IMR-90 (cell line): ENCODE results near the gene CILP. TPM values are rescaled to one million over a fixed set of nuclear protein-coding genes. Genes with fewer than 3 reads are reported as not detected.

Experiments
- ATAC-seq: fragments of 200-7000 bp; cut with Tn5 transposase; 2 replicates; pipeline ENCODE4 v1.9.1; 2020; ENCODE audit warnings: low read depth, mild to moderate bottlenecking, moderate library complexity
- BruUV-seq: library from RNA; stranded (reverse); fragments of 400-500 nt; replicated peaks from 2 replicates; lab custom pipeline; 2021; lab: Mats Ljungman, UMichigan
- CTCF ChIA-PET: fragments of 300-600 bp; formaldehyde crosslinking; extraction: SDS; loops from one replicate; lab custom pipeline; 2021; ENCODE audit warnings: antibody characterized with exemption; lab: Yijun Ruan, JAX
- POLR2A ChIA-PET: fragments of 300-600 bp; sonication (Branson Sonifier 250); formaldehyde crosslinking; loops from one replicate; lab custom pipeline; 2022; ENCODE audit warnings: antibody characterized with exemption; ENCODE audit not compliant: unreplicated experiment; lab: Charles Lee
- DNase-seq: peaks from one replicate; pipeline ENCODE4 v3.0.0; 2013
- H2AFZ ChIP-seq: replicated peaks from 2 replicates; pipeline ENCODE3; 2013; ENCODE audit warnings: low read length, mild to moderate bottlenecking; ENCODE audit not compliant: poor library complexity
- H2AK5ac ChIP-seq: 2 replicates; pipeline ENCODE4 v1.6.1; 2013; ENCODE audit warnings: low read depth, low read length, inconsistent platforms
- H2AK9ac ChIP-seq: replicated peaks from 2 replicates; pipeline ENCODE3; 2013; ENCODE audit warnings: mild to moderate bottlenecking, low read depth, low read length, moderate library complexity; ENCODE audit not compliant: poor library complexity
- H2BK120ac ChIP-seq: 2 replicates; pipeline ENCODE4 v1.6.1; 2013; ENCODE audit warnings: low read depth, low read length, inconsistent platforms
- H2BK15ac ChIP-seq: 3 replicates; pipeline ENCODE4 v1.6.1; 2013; ENCODE audit warnings: low read depth, low read length, inconsistent platforms
- H2BK20ac ChIP-seq: 2 replicates; pipeline ENCODE4 v1.6.1; 2013; ENCODE audit warnings: low read depth, mild to moderate bottlenecking, inconsistent platforms, low read length, moderate library complexity
- H2BK5ac ChIP-seq: 2 replicates; pipeline ENCODE4 v1.6.1; 2013; ENCODE audit warnings: mild to moderate bottlenecking, low read depth, low read length, inconsistent platforms; ENCODE audit not compliant: poor library complexity, severe bottlenecking
- H3K14ac ChIP-seq: replicated peaks from 2 replicates; pipeline ENCODE4 v1.6.1; 2013; ENCODE audit warnings: low read depth, low read length, inconsistent platforms
- H3K18ac ChIP-seq: 2 replicates; pipeline ENCODE4 v1.6.1; 2013; ENCODE audit warnings: low read depth, low read length, control low read depth
- H3K23ac ChIP-seq: 2 replicates; pipeline ENCODE4 v1.6.1; 2013; ENCODE audit warnings: low read depth, low read length, inconsistent platforms
- H3K27ac ChIP-seq: 2 replicates; pipeline ENCODE4 v1.5.1; 2013; ENCODE audit warnings: mild to moderate bottlenecking, control low read depth, low read length; ENCODE audit not compliant: insufficient read depth
- H3K27me3 ChIP-seq: 2 replicates; pipeline ENCODE4 v1.6.1; 2013; ENCODE audit warnings: low read length; ENCODE audit not compliant: control insufficient read depth, insufficient read depth
- H3K36me3 ChIP-seq: 2 replicates; pipeline ENCODE4 v1.6.1; 2013; ENCODE audit warnings: low read length, mixed read lengths; ENCODE audit not compliant: control insufficient read depth, insufficient read depth
- H3K4ac ChIP-seq: 2 replicates; pipeline ENCODE4 v1.6.1; 2013; ENCODE audit warnings: low read depth, low read length, inconsistent platforms
- H3K4me1 ChIP-seq: 2 replicates; pipeline ENCODE4 v1.6.1; 2013; ENCODE audit warnings: low read length, mixed read lengths; ENCODE audit not compliant: control insufficient read depth, insufficient read depth
- H3K4me2 ChIP-seq: 2 replicates; pipeline ENCODE4 v1.6.1; 2013; ENCODE audit warnings: low read depth, mild to moderate bottlenecking, control low read depth, low read length, moderate library complexity
- H3K4me3 ChIP-seq: 2 replicates; pipeline ENCODE4 v1.5.1; 2013; ENCODE audit warnings: low read depth, mild to moderate bottlenecking, control low read depth, low read length, moderate library complexity; ENCODE audit not compliant: insufficient read depth
- H3K56ac ChIP-seq: 2 replicates; pipeline ENCODE4 v1.6.1; 2013; ENCODE audit warnings: low read length, inconsistent platforms; ENCODE audit not compliant: insufficient read depth; ENCODE audit errors: extremely low read depth
- H3K79me1 ChIP-seq, 2 experiments: 2 replicates each; pipeline ENCODE4 v1.6.1; 2013; ENCODE audit warnings: low read length in 2 of 2, inconsistent platforms in 1 of 2, low read depth in 1 of 2
- H3K9ac ChIP-seq: 2 replicates; pipeline ENCODE4 v1.6.1; 2013; ENCODE audit warnings: low read depth, low read length, control low read depth
- H3K9me1 ChIP-seq: 2 replicates; pipeline ENCODE4 v1.6.1; 2013; ENCODE audit warnings: low read length, inconsistent platforms; ENCODE audit not compliant: insufficient read depth
- H3K9me3 ChIP-seq: 2 replicates; pipeline ENCODE4 v1.6.1; 2013; ENCODE audit warnings: low read length; ENCODE audit not compliant: control insufficient read depth, insufficient read depth
- H4K20me1 ChIP-seq: 2 replicates; pipeline ENCODE4 v1.6.1; 2013; ENCODE audit warnings: low read length, inconsistent platforms; ENCODE audit not compliant: insufficient read depth
- H4K5ac ChIP-seq: 2 replicates; pipeline ENCODE4 v1.6.1; 2013; ENCODE audit warnings: mild to moderate bottlenecking, low read depth, low read length, control low read depth
- H4K8ac ChIP-seq, 2 experiments: 2 replicates each; pipeline ENCODE4 v1.6.1; 2013; ENCODE audit warnings: low read depth in 2 of 2, low read length in 2 of 2, control low read depth in 1 of 2, inconsistent platforms in 1 of 2
- H4K91ac ChIP-seq: 2 replicates; pipeline ENCODE4 v1.6.1; 2013; ENCODE audit warnings: low read depth, low read length, inconsistent platforms; ENCODE audit not compliant: insufficient read depth
- CEBPB ChIP-seq: IDR thresholded peaks from 2 replicates; pipeline ENCODE4 v1.6.1; 2012; ENCODE audit warnings: low read depth, low read length, improper control_type of control experiment
- CHD1 ChIP-seq: IDR thresholded peaks from 2 replicates; pipeline ENCODE4 v1.6.1; 2012; ENCODE audit warnings: low read depth, low read length, improper control_type of control experiment
- FOS ChIP-seq: fragments of 150-350 bp; IDR thresholded peaks from 2 replicates; pipeline ENCODE4 v1.6.1; 2016; ENCODE audit warnings: low read depth, low read length
- MAFK ChIP-seq: IDR thresholded peaks from 2 replicates; pipeline ENCODE4 v1.6.1; 2012; ENCODE audit warnings: low read depth, low read length, improper control_type of control experiment
- NFE2L2 ChIP-seq: fragments of 150-350 bp; IDR thresholded peaks from 2 replicates; pipeline ENCODE4 v1.6.1; 2016; ENCODE audit warnings: low read depth, mild to moderate bottlenecking, low read length
- WGBS, 2 experiments: methylation state at CpG; one replicate each; pipeline versions ENCODE4 v1.1.5 to v1.1.7; 2013; ENCODE audit warnings: missing lambda C conversion rate in 2 of 2; ENCODE audit not compliant: insufficient read length in 1 of 2; ENCODE audit errors: extremely low coverage in 2 of 2; 5-methylcytosine and 5-hydroxymethylcytosine counted together
- dilution Hi-C: fragments of 300-500 bp; cut with HindIII; formaldehyde crosslinking; loops from one replicate; pipeline ENCODE4 v1.14.3; 2018; ENCODE audit warnings: low sequenced_read_pairs; ENCODE audit not compliant: unreplicated experiment
- in situ Hi-C: fragments of 300-500 bp; cut with MboI; formaldehyde crosslinking; loops from 3 replicates; pipeline ENCODE4 v1.14.3; 2019; ENCODE audit warnings: low sequenced_read_pairs, inconsistent platforms, mixed read lengths
- intact Hi-C: fragments of 100-400 bp; cut with micrococcal nuclease; formaldehyde crosslinking; loops from 2 replicates; pipeline ENCODE4 v1.10.0; 2022
- polyA plus RNA-seq, 3 experiments: library from polyadenylated mRNA; depleted of rRNA; stranded (reverse); fragments of >200 nt; gene quantifications; 2 replicates each; pipeline ENCODE4 v1.2.3, GENCODE V29; 2012; ENCODE audit warnings: low replicate concordance in 1 of 3
- total RNA-seq: library from RNA; depleted of rRNA; stranded (reverse); fragments of >200 nt; gene quantifications from 2 replicates; pipeline ENCODE4 v1.2.3, GENCODE V29; 2012

Gene CILP
- total and polyA plus RNA-seq, 2 of the 4 experiments (the other 2 are of a cell fraction) = under 0.01 to 0.02 TPM

DNA sequence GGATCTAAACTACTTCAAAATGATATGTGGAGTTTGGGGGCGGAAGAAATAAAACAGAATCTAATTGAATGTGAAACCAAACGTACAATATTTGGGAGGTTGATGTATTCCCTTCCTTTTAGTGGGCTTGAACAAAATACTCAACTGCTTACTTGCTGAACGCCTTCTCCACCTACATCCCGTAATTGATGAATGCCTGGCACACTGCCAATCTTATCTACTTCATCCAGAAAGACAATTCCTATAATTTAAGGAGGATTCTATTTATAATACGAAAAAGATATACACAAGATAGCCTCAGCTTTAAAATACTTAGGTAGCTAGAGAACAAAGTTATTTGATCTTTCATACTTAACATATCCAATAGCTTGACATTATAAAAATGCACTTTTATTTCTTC, 54.6 kb downstream of the CILP start:
- Histone ChIP-seq H2BK15ac (no peak overlapping the region), H4K20me1 (peaks cover 3% of the 10 kb centered on the region; the same call in 1 of the 2 replicates), H4K5ac (no peak overlapping the region), H3K79me1 (peaks cover 6 to 9% of the 10 kb centered on the region in 2 experiments; a peak in 3 of 4 replicates), H4K8ac (no peak overlapping the region), H3K27me3 (no peaks in the 10 kb centered on the region), H3K4me3 (no peak overlapping the region), H3K9ac (no peak overlapping the region), H2AK5ac (no peak overlapping the region), H3K27ac (no peak overlapping the region), H2AFZ (no peak overlapping the region), H3K23ac (no peak overlapping the region), H3K36me3 (peaks cover 29% of the 10 kb centered on the region), H3K9me3 (no peaks in the 10 kb centered on the region), H2BK120ac (no peak overlapping the region), H2BK20ac (no peak overlapping the region), H2BK5ac (no peak overlapping the region), H4K91ac (no peak overlapping the region), H3K14ac (no peak overlapping the region), H3K56ac (no peak overlapping the region), H2AK9ac (no peak overlapping the region), H3K4me2 (no peak overlapping the region), H3K4me1 (no peaks in the 10 kb centered on the region), H3K9me1 (0 out of 2 replicates have a peak, but pooled peaks cover 3% of the 10 kb centered on the region), H3K4ac (no peak overlapping the region), H3K18ac (no peak overlapping the region)
- WGBS, 2 experiments = no CpG with 5 or more reads among the region's 5 CpGs
- no TSS peak for BruUV-seq
- no peak for ATAC-seq
- POLR2A ChIA-PET = no interaction called here
- TF ChIP-seq NFE2L2 (no peak), MAFK (no peak), FOS (no peak), CHD1 (no peak), CEBPB (no peak)
- dilution Hi-C loops = no loop called here
- CTCF ChIA-PET = interaction anchor here (0.9 kb wide), 1 partner anchor 70 kb away, joined by 3 read pairs; no protein-coding TSS in a partner anchor
- in situ Hi-C loops = no loop called here
- intact Hi-C loops = no loop called here
- DNase-seq = no peak
